ENCODE data around the gene CCDC63.

- TF ChIP-seq CTCF (IDR thresholded peaks at IDR 0.05; ENCODE audit: low read depth, low read length) (no peak), MAX (IDR thresholded peaks at IDR 0.05; ENCODE audit: low read depth, low read length) (no peak), POLR2A (IDR thresholded peaks at IDR 0.05; ENCODE audit: extremely low read depth, insufficient read length) (no peak), MYC (IDR thresholded peaks at IDR 0.05; ENCODE audit: low read depth, low read length) (no peak)
Measured at GRCh38 chr12:110816779-110817178, 30.0 kb upstream of the CCDC63 start.

Measured in NB4 (cell line).